Peyer's patch (tissue), 4 donors: Measurements from ENCODE around the gene GAS7.

Experiments used
- POLR2A ChIP-seq, 2 donors: fragments of 450-650 bp; IDR thresholded peaks; one replicate each; pipeline ENCODE4 v1.5.1; 2017; ENCODE audit warnings: antibody characterized with exemption in 2 of 2, mild to moderate bottlenecking in 2 of 2, moderate library complexity in 2 of 2
- TF ChIP-seq, protein P1 (sequence below), 6 experiments: fragments of 450-650 bp in 4 of 6; fragments of 200-600 bp in 2 of 6; sonication (generic) in 1 of 6; IDR thresholded peaks; one replicate each; pipeline ENCODE4 v1.5.1; 2017 to 2019; ENCODE audit warnings: antibody characterized with exemption in 6 of 6, mild to moderate bottlenecking in 3 of 6, moderate library complexity in 1 of 6

GRCh38 chr17:9958586-9959281 is 239.7 kb downstream of the GAS7 start:
- TF ChIP-seq, protein P1, sequence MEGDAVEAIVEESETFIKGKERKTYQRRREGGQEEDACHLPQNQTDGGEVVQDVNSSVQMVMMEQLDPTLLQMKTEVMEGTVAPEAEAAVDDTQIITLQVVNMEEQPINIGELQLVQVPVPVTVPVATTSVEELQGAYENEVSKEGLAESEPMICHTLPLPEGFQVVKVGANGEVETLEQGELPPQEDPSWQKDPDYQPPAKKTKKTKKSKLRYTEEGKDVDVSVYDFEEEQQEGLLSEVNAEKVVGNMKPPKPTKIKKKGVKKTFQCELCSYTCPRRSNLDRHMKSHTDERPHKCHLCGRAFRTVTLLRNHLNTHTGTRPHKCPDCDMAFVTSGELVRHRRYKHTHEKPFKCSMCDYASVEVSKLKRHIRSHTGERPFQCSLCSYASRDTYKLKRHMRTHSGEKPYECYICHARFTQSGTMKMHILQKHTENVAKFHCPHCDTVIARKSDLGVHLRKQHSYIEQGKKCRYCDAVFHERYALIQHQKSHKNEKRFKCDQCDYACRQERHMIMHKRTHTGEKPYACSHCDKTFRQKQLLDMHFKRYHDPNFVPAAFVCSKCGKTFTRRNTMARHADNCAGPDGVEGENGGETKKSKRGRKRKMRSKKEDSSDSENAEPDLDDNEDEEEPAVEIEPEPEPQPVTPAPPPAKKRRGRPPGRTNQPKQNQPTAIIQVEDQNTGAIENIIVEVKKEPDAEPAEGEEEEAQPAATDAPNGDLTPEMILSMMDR (IDR thresholded peaks at IDR 0.05) = no peak
- no peak for TF ChIP-seq POLR2A (IDR thresholded peaks at IDR 0.05)
